ENCODE measurements around the gene FGF10. TPM values are rescaled to one million over a fixed set of nuclear protein-coding genes. Genes with fewer than 3 reads are reported as not detected.

The FGF10 gene
- 0.34 TPM in 1 of 2 replicates, not detected in the other for total RNA-seq

GRCh38 chr5:44389090-44389822 lies at the start of gene FGF10:
TSS of gene FGF10 (minus strand) at chr5:44389420. CDS start at chr5:44388682, 738 bp downstream.

